ENCODE results near the gene LDB3.

GRCh38 chr10:86646532-86646931 lies 21.8 kb upstream of the LDB3 start:
- TF ChIP-seq CTCF (conservative IDR thresholded peaks at IDR 0.05 in 1 of 2, IDR thresholded peaks at IDR 0.05 in 1 of 2; ENCODE audit: extremely low read depth in 1 of 2, insufficient read depth in 1 of 2, low read depth in 1 of 2, low read length in 2 of 2) (no peak), EZH2 (IDR thresholded peaks at IDR 0.05; ENCODE audit: borderline replicate concordance, low read length) (no peak)
